GM19438 (cell line): ENCODE results near the gene CTH.
"Not testable (repeated sequence)": the region's sequence is repeated elsewhere in the genome, so short reads cannot be mapped to it uniquely, and the experiment has no call there.

ENCODE experiments used
- ATAC-seq: cut with Tn5 transposase; IDR thresholded peaks from one replicate; pipeline ENCODE4 v1.9.1; 2021; ENCODE audit warnings: low read depth; ENCODE audit not compliant: unreplicated experiment

CTH gene

GRCh38 chr1:70449049-70449448 is 38.0 kb downstream of the CTH start:
- no peak for ATAC-seq

- not testable (repeated sequence) for ATAC-seq
These were observed 41.3 kb downstream of the CTH start for GRCh38 chr1:70452164-70452939.

- ATAC-seq = no peak
These were observed 44.2 kb downstream of the CTH start for GRCh38 chr1:70455291-70455690.

- ATAC-seq = no peak
These were observed 47.1 kb downstream of the CTH start for GRCh38 chr1:70458131-70458530.

- ATAC-seq = no peak
These were observed 48.6 kb downstream of the CTH start for GRCh38 chr1:70459496-70460225.

GRCh38 chr1:70460740-70461713 is 50.0 kb downstream of the CTH start:
- ATAC-seq = not testable (repeated sequence)

GRCh38 chr1:70462611-70463010 is 51.5 kb downstream of the CTH start:
- no peak for ATAC-seq

- no peak for ATAC-seq
These were observed 54.8 kb downstream of the CTH start for GRCh38 chr1:70465911-70466310.

- ATAC-seq = no peak
These were observed 56.5 kb downstream of the CTH start for GRCh38 chr1:70467531-70467930.

GRCh38 chr1:70468180-70468579 is 57.1 kb downstream of the CTH start:
- no peak for ATAC-seq

- ATAC-seq = not testable (repeated sequence)
These were observed 58.1 kb downstream of the CTH start for GRCh38 chr1:70469184-70469583.

- no peak for ATAC-seq
These were observed 64.0 kb downstream of the CTH start for GRCh38 chr1:70475023-70475422.

- no peak for ATAC-seq
These were observed 66.0 kb downstream of the CTH start for GRCh38 chr1:70477090-70477489.

- ATAC-seq = not testable (repeated sequence)
These were observed 66.8 kb downstream of the CTH start for GRCh38 chr1:70477905-70478304.

GRCh38 chr1:70483342-70483741 is 72.3 kb downstream of the CTH start:
- no peak for ATAC-seq

GRCh38 chr1:70485624-70486023 is 74.6 kb downstream of the CTH start:
- no peak for ATAC-seq

- no peak for ATAC-seq
These were observed 75.8 kb downstream of the CTH start for GRCh38 chr1:70486676-70487458.

GRCh38 chr1:70487459-70487815 is 76.4 kb downstream of the CTH start:
- peak; percentile 11 for ATAC-seq

GRCh38 chr1:70487910-70488665 is 77.0 kb downstream of the CTH start:
- ATAC-seq = peak; percentile 63
